Activated CD8-positive, alpha-beta memory T cell treated with anti-CD3 and anti-CD28 coated beads for 24 hours (primary cell): ENCODE results near the gene SNX33.
"Not testable (repeated sequence)": the region's sequence is repeated elsewhere in the genome, so short reads cannot be mapped to it uniquely, and the experiment has no call there.

Experiments
- DNase-seq: peaks from one replicate; pipeline ENCODE4 v3.0.0-alpha.2; 2020

Gene SNX33

GRCh38 chr15:75702436-75702835 lies 54.7 kb downstream of the SNX33 start:
- no peak for DNase-seq

DNA sequence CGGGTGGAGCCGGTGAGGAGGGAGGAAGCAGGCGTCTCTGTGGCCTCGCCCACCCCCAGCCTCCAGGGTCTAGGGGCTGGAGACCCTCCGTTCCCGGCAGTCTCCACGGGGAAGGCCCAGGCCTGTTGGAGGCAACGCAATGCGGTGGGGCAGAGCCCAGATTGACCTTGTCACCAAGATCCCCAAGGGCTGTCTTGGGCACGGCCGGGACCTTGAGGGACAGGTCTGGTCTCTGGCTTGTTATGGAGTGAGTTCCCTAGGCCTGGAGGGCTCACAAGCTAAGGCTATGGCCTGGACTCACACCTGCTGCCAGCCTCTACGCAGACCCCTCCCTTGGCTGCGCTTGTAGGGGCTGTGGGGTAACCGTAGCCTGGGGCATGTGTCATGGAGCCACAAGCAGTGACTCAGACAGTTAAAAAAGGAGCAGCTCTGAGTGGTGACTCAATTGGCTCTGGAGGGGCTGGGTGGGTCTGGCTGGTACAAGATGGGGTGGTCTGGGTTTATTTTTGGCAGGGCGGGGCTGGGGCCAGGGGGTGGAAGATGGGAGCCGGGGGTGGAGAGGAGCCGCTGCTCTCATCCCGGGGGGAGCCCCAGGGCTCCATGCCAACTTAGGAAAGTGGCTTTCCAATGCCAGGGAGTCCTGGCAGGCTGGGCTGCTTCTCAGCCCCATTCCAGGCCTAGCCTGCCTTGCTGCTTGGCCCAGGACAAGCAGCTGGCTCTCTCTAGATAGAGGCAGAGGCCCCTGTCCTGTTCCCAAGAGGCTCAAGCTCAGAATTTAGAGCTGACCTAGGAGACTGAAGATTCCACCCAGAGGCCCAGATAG lies 55.9 kb downstream of the SNX33 start:
- DNase-seq = not testable (repeated sequence)

- DNase-seq = no peak
Observed at GRCh38 chr15:75704263-75704615, 56.5 kb downstream of the SNX33 start.

DNA sequence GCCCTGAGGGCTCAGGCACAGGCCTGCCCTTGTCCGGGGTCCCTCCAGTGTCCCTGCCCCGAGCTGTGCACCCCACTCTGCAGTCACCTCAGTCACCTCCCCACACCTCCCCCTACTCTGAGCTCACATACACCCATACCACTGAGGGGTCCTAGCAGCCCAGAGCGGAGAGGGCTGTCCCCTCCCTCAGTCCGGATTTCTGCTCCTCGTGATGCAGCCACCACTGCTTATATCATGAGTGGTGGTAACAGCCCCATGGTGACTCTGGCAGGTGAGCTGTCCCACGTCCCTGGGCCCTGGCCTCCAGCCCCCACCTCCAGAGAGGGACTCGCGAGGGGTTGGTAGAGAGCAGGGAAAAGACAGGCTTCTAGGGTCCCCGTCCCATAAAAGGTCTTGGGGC lies 56.9 kb downstream of the SNX33 start:
- DNase-seq = no peak

GRCh38 chr15:75705375-75705774 lies 57.7 kb downstream of the SNX33 start:
- not testable (repeated sequence) for DNase-seq

DNA sequence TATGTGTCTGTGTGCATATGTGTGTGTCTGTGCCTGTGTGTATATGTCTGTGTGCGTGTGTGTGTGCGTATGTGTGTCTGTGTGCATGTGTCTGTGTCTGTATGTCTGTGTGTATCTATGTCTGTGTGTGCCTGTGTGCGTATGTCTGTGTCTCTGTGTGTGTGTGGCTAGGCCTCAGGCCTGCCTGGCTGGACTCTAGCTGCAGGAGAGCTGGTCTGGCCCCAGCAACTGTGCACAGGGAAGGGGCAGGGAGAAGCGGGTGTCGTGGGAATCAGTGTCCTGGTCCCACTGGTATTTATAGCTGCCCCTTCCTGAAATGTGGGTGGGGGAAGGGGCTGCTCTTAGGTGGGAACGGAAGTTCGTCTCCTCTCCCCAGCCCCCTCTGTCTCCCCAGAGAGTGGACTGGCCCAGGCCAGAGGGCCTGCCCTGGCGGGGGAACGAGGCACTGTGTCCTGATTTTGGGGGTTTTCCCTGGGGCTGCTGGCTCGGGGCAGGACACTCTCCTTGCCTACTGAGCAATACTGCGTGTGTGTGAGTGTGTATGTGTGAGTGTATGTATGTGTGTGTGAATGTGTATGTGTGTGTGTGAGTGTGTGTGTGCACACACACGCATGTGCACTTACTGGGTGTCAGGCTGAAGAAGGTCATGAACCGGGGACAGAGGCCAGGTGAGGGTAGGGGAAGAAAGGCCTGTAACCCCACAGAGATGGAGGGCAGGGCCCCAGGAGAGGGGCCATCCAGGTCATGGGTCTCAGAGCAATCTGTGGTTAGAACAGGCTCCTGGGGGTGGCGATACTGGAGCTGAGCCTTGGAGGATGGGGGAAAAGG lies 58.4 kb downstream of the SNX33 start:
- DNase-seq = no peak

DNA sequence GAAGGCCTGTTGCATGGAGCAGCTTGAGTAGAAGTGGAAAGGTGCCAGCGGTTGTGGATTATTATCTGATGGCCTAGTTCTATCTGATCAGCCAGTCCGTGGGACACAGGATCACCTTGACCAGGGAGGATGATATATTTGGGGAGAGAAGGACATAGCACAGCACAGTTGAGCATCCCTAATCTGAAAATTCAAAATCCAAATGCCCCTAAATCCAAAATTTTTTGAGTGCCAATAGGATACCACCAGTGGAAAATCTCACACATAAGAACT lies 58.9 kb downstream of the SNX33 start:
- DNase-seq = no peak

GRCh38 chr15:75709458-75709857 lies 61.7 kb downstream of the SNX33 start:
- not testable (repeated sequence) for DNase-seq

DNA sequence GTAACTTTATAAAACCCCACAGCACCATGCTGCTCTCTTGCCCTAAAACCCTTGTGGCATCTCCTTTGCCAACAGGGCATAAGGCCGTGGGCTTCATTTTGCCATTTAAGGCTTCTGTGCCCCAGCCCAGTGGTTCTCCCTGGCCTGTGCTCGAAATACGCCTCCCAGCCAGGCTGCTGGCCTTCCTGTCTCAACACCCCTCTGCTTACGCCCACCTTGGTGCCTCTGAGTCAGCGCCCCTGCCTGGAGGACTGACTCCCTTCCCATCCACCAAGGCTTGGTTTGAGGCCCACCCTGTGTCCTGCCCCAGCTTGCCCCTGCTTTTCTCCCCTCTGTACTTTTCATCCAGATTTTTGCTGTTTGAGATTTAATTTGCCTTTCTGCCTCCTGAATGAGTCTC lies 63.2 kb downstream of the SNX33 start:
- DNase-seq = not testable (repeated sequence)

DNA sequence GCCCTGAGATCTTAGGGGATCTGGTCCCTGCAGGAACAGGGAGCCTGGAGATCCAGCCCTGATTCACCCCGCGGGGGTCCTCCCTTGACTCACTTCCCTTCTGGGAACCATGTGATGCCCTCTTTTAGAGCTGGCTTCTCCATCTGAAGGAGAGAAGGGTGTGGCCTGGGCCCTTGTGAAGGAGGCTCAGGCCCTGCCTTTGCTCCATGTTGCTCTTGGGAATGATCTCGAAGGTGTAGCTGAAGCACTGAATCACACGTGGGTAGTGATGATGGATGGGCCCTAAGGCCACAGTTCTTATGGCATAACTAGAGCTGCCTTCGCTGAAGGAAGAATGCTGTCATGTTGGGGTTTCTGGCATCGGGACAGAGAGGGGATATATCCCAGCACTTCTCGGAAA lies 63.8 kb downstream of the SNX33 start:
- not testable (repeated sequence) for DNase-seq
